H1 (cell line): Measurements from ENCODE around the gene SND1. TPM values are rescaled to one million over a fixed set of nuclear protein-coding genes. Genes with fewer than 3 reads are reported as not detected.

Experiments used
- CTCF ChIA-PET: fragments of 300-600 bp; sonication (Branson Sonifier 250); formaldehyde crosslinking; loops from one replicate; lab custom pipeline; 2021; ENCODE audit not compliant: partially characterized antibody; lab: Charles Lee
- POLR2A ChIA-PET: fragments of 300-600 bp; sonication (Branson Sonifier 250); formaldehyde crosslinking; loops from one replicate; lab custom pipeline; 2021; ENCODE audit warnings: inconsistent platforms; ENCODE audit not compliant: partially characterized antibody; lab: Charles Lee
- DNase-seq, 2 experiments: peaks; one replicate each; pipeline versions ENCODE4 v3.0.0 to v3.0.0-alpha.2; 2010 to 2022; ENCODE audit warnings: low spot score in 2 of 2, low read depth in 1 of 2, mixed read lengths in 1 of 2
- FAIRE-seq: peaks from 2 replicates; lab custom pipeline; 2011; peaks lifted over from hg19 to GRCh38; lab: Jason Lieb, UNC
- H2AFZ ChIP-seq: 2 replicates; pipeline ENCODE4 v1.8.1; 2012; ENCODE audit warnings: low read length, inconsistent platforms
- H2AK5ac ChIP-seq: 2 replicates; pipeline ENCODE4 v1.6.1; 2013; ENCODE audit warnings: low read depth, low read length
- H2BK120ac ChIP-seq: replicated peaks from 2 replicates; pipeline ENCODE3; 2013; ENCODE audit warnings: low read depth, low read length, inconsistent platforms
- H2BK12ac ChIP-seq: 2 replicates; pipeline ENCODE4 v1.6.1; 2013; ENCODE audit warnings: low read depth, low read length
- H2BK15ac ChIP-seq: 2 replicates; pipeline ENCODE4 v1.6.1; 2013; ENCODE audit warnings: low read length
- H2BK20ac ChIP-seq: 2 replicates; pipeline ENCODE4 v1.6.1; 2013; ENCODE audit warnings: low read length
- H2BK5ac ChIP-seq: 2 replicates; pipeline ENCODE4 v1.6.1; 2013; ENCODE audit warnings: low read depth, low read length
- H3K14ac ChIP-seq: 2 replicates; pipeline ENCODE4 v1.6.1; 2013; ENCODE audit warnings: inconsistent platforms; ENCODE audit not compliant: insufficient read length
- H3K18ac ChIP-seq: 2 replicates; pipeline ENCODE4 v1.6.1; 2013; ENCODE audit warnings: low read length; ENCODE audit errors: extremely low read depth
- H3K23ac ChIP-seq: 2 replicates; pipeline ENCODE4 v1.6.1; 2013; ENCODE audit warnings: inconsistent platforms; ENCODE audit not compliant: insufficient read length
- H3K23me2 ChIP-seq: 2 replicates; pipeline ENCODE4 v1.6.1; 2013; ENCODE audit warnings: low read depth, low read length
- H3K27ac ChIP-seq: 2 replicates; pipeline ENCODE4 v1.6.1; 2011; ENCODE audit warnings: low read depth, low read length, inconsistent platforms
- H3K27me3 ChIP-seq, 4 experiments: replicated peaks in 1 of 4; 1 replicate in 1 of 4; 2 replicates in 3 of 4; pipeline versions ENCODE4 v1.6.1 to v1.8.1; 2011 to 2013; ENCODE audit warnings: low read length in 3 of 4, mild to moderate bottlenecking in 3 of 4, inconsistent platforms in 2 of 4, mixed read lengths in 2 of 4, moderate library complexity in 1 of 4; ENCODE audit not compliant: control insufficient read depth in 3 of 4, insufficient read depth in 3 of 4; ENCODE audit errors: extremely low read depth in 1 of 4
- H3K36me3 ChIP-seq, 4 experiments: 2 replicates each; pipeline versions ENCODE4 v1.6.1 to v1.8.1; 2011 to 2013; ENCODE audit warnings: mild to moderate bottlenecking in 4 of 4, low read length in 3 of 4, moderate library complexity in 2 of 4, control low read depth in 1 of 4, inconsistent platforms in 1 of 4; ENCODE audit not compliant: insufficient read depth in 4 of 4, control insufficient read depth in 2 of 4
- H3K4ac ChIP-seq: replicated peaks from 2 replicates; pipeline ENCODE3; 2013; ENCODE audit warnings: low read length, low read depth, mixed read lengths, inconsistent platforms; ENCODE audit not compliant: insufficient read length
- H3K4me1 ChIP-seq, 4 experiments: replicated peaks in 1 of 4; 1 replicate in 1 of 4; 2 replicates in 3 of 4; pipeline versions ENCODE4 v1.6.1 to v1.8.1; 2011 to 2013; ENCODE audit warnings: low read length in 3 of 4, inconsistent platforms in 2 of 4, mixed read lengths in 1 of 4; ENCODE audit not compliant: insufficient read depth in 4 of 4, control insufficient read depth in 3 of 4
- H3K4me2 ChIP-seq, 2 experiments: 2 replicates each; pipeline versions ENCODE4 v1.6.1 to v1.8.1; 2011 to 2013; ENCODE audit warnings: low read depth in 2 of 2, low read length in 2 of 2, control low read depth in 1 of 2, inconsistent platforms in 1 of 2, mild to moderate bottlenecking in 1 of 2; ENCODE audit not compliant: insufficient read depth in 1 of 2
- H3K4me3 ChIP-seq, 4 experiments: fragments of 200-600, 300-600 bp in 1 of 4; sonication (generic), shearing (Covaris generic), sonication (Bioruptor Twin) in 1 of 4; 2 replicates each; pipeline versions ENCODE4 v1.5.1 to v1.8.1; 2011 to 2016; ENCODE audit warnings: low read length in 4 of 4, low read depth in 3 of 4, control low read depth in 2 of 4, inconsistent platforms in 2 of 4, mild to moderate bottlenecking in 2 of 4, mixed read lengths in 1 of 4, moderate library complexity in 1 of 4; ENCODE audit not compliant: insufficient read depth in 2 of 4; ENCODE audit errors: extremely low read depth in 1 of 4
- H3K56ac ChIP-seq: replicated peaks from 2 replicates; pipeline ENCODE3; 2013; ENCODE audit warnings: low read depth, mild to moderate bottlenecking, mixed read lengths, low read length, inconsistent platforms; ENCODE audit not compliant: insufficient read length
- H3K79me1 ChIP-seq: 2 replicates; pipeline ENCODE4 v1.6.1; 2013; ENCODE audit warnings: low read depth, low read length, control low read depth
- H3K79me2 ChIP-seq, 2 experiments: 2 replicates each; pipeline versions ENCODE4 v1.6.1 to v1.8.1; 2012 to 2013; ENCODE audit warnings: low read length in 2 of 2, mild to moderate bottlenecking in 2 of 2, inconsistent platforms in 1 of 2; ENCODE audit not compliant: insufficient read depth in 2 of 2, control insufficient read depth in 1 of 2
- H3K9ac ChIP-seq, 4 experiments: replicated peaks in 1 of 4; 1 replicate in 1 of 4; 2 replicates in 3 of 4; pipeline versions ENCODE4 v1.6.1 to v1.8.1; 2011 to 2013; ENCODE audit warnings: low read depth in 3 of 4, low read length in 3 of 4, control low read depth in 2 of 4, mild to moderate bottlenecking in 2 of 4, moderate library complexity in 2 of 4, inconsistent platforms in 1 of 4; ENCODE audit errors: extremely low read depth in 1 of 4
- H3K9me3 ChIP-seq, 2 experiments: 2 replicates each; pipeline versions ENCODE4 v1.6.1 to v1.8.1; 2012 to 2013; ENCODE audit warnings: mild to moderate bottlenecking in 2 of 2, moderate library complexity in 2 of 2, control low read depth in 1 of 2, inconsistent platforms in 1 of 2, low read depth in 1 of 2, low read length in 1 of 2, mixed read lengths in 1 of 2; ENCODE audit not compliant: insufficient read depth in 2 of 2
- H4K20me1 ChIP-seq, 2 experiments: replicated peaks in 1 of 2; 2 replicates each; pipeline versions ENCODE3 to v1.8.1; 2011 to 2013; ENCODE audit warnings: inconsistent platforms in 2 of 2, low read length in 2 of 2, mild to moderate bottlenecking in 1 of 2; ENCODE audit not compliant: insufficient read depth in 2 of 2, control insufficient read depth in 1 of 2
- H4K5ac ChIP-seq: 2 replicates; pipeline ENCODE4 v1.6.1; 2013; ENCODE audit warnings: low read length, low read depth, mixed read lengths, inconsistent platforms; ENCODE audit not compliant: insufficient read length
- H4K8ac ChIP-seq: 2 replicates; pipeline ENCODE4 v1.8.0; 2013; ENCODE audit warnings: mild to moderate bottlenecking, moderate library complexity, low read length, inconsistent platforms; ENCODE audit not compliant: insufficient read depth; ENCODE audit errors: extremely low read depth
- H4K91ac ChIP-seq: replicated peaks from 2 replicates; pipeline ENCODE3; 2013; ENCODE audit warnings: low read length, mixed read lengths, inconsistent platforms; ENCODE audit not compliant: insufficient read length
- ASH2L ChIP-seq: fragments of 200-600, 300-600 bp; sonication (generic); IDR thresholded peaks from one replicate; pipeline ENCODE4 v1.7.1; 2017; ENCODE audit warnings: low read length
- KDM5A ChIP-seq: fragments of 200-600 bp; IDR thresholded peaks from 2 replicates; pipeline ENCODE4 v1.7.1; 2012; ENCODE audit warnings: mild to moderate bottlenecking, low read length, inconsistent platforms, mixed read lengths
- NANOG ChIP-seq: IDR thresholded peaks from 2 replicates; pipeline ENCODE4 v1.6.1; 2011; ENCODE audit warnings: low read length, low read depth, mild to moderate bottlenecking, inconsistent platforms; ENCODE audit not compliant: insufficient read depth, poor library complexity, severe bottlenecking
- SIX5 ChIP-seq: IDR thresholded peaks from 2 replicates; pipeline ENCODE4 v1.6.1; 2011; ENCODE audit warnings: mild to moderate bottlenecking, low read depth, low read length
- SUZ12 ChIP-seq: fragments of 200-600 bp; sonication (generic); IDR thresholded peaks from 2 replicates; pipeline ENCODE4 v1.6.1; 2012; ENCODE audit warnings: mild to moderate bottlenecking, inconsistent platforms, low read length, moderate library complexity, mixed read lengths
- WGBS, 2 experiments: shearing (Covaris generic) in 1 of 2; methylation state at CpG; one replicate each; pipeline versions ENCODE4 v1.1.6 to v1.1.7; 2013 to 2015; ENCODE audit warnings: low lambda C conversion rate in 2 of 2, mixed read lengths in 2 of 2, inconsistent platforms in 1 of 2, low coverage in 1 of 2, missing lambda C conversion rate in 1 of 2; ENCODE audit not compliant: insufficient replicate concordance in 2 of 2, insufficient coverage in 1 of 2, insufficient read length in 1 of 2; ENCODE audit errors: extremely low coverage in 1 of 2, missing lambda C conversion rate in 1 of 2; 5-methylcytosine and 5-hydroxymethylcytosine counted together
- polyA plus RNA-seq, 7 experiments: library from polyadenylated mRNA; depleted of rRNA in 3 of 7; stranded (reverse) in 5 of 7; unstranded in 2 of 7; fragments of >200 nt in 5 of 7; fragments of 200-250 nt in 2 of 7; gene quantifications; 1 replicate in 5 of 7; 2 replicates in 1 of 7; 4 replicates in 1 of 7; pipeline versions ENCODE4 v1.2.1 to v1.2.3, GENCODE V29; 2011 to 2013; ENCODE audit warnings: missing spikeins in 2 of 7, mixed read lengths in 2 of 7
- total RNA-seq: library from RNA; stranded (reverse); fragmentation: NEBNext Ultra II Directional; extraction: Animal tissue kit (Norgen Biotek cat#: 25700); gene quantifications from 2 replicates; pipeline ENCODE4 v1.2.1, GENCODE V29; 2021

Gene SND1
- total and polyA plus RNA-seq, 2 of the 8 experiments (the other 6 are each of a cell fraction or from before 2014, with no cell fraction given): 122 to 290 TPM

DNA sequence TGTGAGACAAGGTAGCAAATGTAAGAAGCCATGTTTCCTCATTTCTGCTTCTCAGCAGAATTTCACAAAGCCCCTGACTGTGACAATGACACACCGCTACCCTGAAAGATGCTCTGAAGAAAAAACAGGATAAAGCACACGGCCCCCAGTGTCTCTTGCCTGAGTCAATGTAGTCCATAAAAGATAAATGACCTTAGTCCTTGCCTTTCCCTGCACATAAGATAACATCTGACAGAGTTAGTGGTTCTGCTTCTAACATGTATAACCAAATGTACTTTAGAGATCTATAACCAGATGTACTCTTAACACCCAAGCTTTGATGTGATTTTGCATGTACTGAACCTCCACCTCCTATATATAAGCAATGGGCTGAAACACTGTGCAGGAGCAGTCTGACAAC, 3.0 kb upstream of the SND1 start:
- WGBS, 2 experiments: 94% methylated on average over 2 of the region's 2 CpGs; no CpG with 5 or more reads in 1 of the 2 experiments
- peaks cover 3% of the 10 kb centered on the region; the same call in 1 of the 2 replicates for H3K79me1 ChIP-seq
- H3K27ac ChIP-seq: no peak overlapping the region
- H3K56ac ChIP-seq: no peak overlapping the region
- peaks cover 0 to 5% (median 1%) of the 10 kb centered on the region in 4 experiments; a peak in 3 of 7 replicates for H3K4me1 ChIP-seq
- H2AFZ ChIP-seq: no peak overlapping the region
- ChIA-PET POLR2A (interaction anchor here (1.5 kb wide), 1 partner anchor 20 kb away, joined by 4 read pairs; no protein-coding TSS in a partner anchor), CTCF (interaction anchor here (0.6 to 4.8 kb wide), 3 partner anchors 20 to 678 kb away, joined by 3 to 19 read pairs (median 4); partner anchors contain the start of gene ARF5)
- no peak overlapping the region for H2BK120ac ChIP-seq
- no peak overlapping the region for H3K14ac ChIP-seq
- H3K79me2 ChIP-seq: peaks cover 8 to 20% of the 10 kb centered on the region in 2 experiments; a peak in 3 of 4 replicates
- H3K9ac ChIP-seq: no peak overlapping the region
- no peak overlapping the region for H4K8ac ChIP-seq
- no peaks in the 10 kb centered on the region for H3K27me3 ChIP-seq
- TF ChIP-seq SIX5: no peak
- no peak for TF ChIP-seq ASH2L
- no peak for TF ChIP-seq KDM5A
- no peak for TF ChIP-seq NANOG
- TF ChIP-seq SUZ12: no peak
- no peak overlapping the region for H3K4me3 ChIP-seq
- no peak overlapping the region for H2BK15ac ChIP-seq
- DNase-seq (no peak), FAIRE-seq (no peak)
- H3K23me2 ChIP-seq: peaks cover 11% of the 10 kb centered on the region; the same call in 1 of the 2 replicates
- H3K23ac ChIP-seq: no peak overlapping the region
- H2AK5ac ChIP-seq: no peak overlapping the region
- no peaks in the 10 kb centered on the region; a peak in 1 of 8 replicates for H3K36me3 ChIP-seq
- H4K91ac ChIP-seq: no peak overlapping the region
- H4K20me1 ChIP-seq: peaks cover 5 to 6% of the 10 kb centered on the region in 2 experiments
- no peak overlapping the region for H2BK12ac ChIP-seq
- no peak overlapping the region for H3K4ac ChIP-seq
- H3K4me2 ChIP-seq: no peak overlapping the region
- H2BK20ac ChIP-seq: no peak overlapping the region
- H3K9me3 ChIP-seq: no peaks in the 10 kb centered on the region
- H4K5ac ChIP-seq: no peak overlapping the region
- H3K18ac ChIP-seq: no peak overlapping the region
- H2BK5ac ChIP-seq: no peak overlapping the region
